ENCODE results near the gene LSM4. TPM values are rescaled to one million over a fixed set of nuclear protein-coding genes. Genes with fewer than 3 reads are reported as not detected.

Gene LSM4
- total and polyA plus RNA-seq, 2 of the 13 experiments (the other 11 are each of a cell fraction or from before 2014, with no cell fraction given) = 65.8 to 166 TPM

DNA sequence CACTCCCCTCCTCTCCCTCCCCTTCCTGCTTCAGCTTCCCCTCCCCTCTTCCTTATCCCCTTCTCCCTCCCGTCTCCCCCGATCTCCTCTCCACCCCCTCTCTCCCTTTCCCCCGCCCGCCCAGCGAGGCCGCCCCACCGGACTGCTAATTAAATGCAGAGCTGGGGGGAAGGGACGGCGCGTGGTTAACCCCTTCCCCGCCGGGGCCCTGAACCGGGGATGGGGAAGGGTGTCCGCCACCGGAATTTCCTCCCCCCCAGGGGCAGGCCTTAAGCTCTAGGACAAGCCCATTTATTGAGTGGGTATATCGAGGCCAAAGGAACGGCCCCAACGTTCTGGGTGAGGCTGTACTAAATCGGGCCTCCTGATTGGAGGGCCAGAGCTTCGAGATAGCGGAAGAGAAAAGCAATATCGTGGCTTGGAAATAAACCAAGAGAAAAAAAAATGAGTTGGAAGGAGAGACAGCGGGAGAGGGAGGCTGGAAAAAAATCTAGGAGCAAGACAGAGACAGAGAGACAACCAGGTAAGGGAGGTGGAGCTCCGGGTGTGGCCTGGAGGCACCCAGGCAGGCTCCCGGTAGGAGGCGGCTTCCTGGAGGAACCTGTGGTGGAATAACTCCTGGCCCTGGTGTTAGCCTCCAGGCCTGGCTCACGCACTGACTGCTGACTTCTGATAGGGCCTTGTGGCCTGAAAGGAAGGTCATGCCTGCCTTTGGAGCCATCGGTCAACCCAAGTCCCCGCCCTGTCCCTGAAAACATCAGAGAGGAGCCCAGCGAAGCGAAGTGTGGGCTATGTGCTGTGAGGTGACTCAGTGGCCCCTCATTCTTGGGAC lies 29.9 kb downstream of the LSM4 start (continued):
- TF ChIP-seq, protein P1, sequence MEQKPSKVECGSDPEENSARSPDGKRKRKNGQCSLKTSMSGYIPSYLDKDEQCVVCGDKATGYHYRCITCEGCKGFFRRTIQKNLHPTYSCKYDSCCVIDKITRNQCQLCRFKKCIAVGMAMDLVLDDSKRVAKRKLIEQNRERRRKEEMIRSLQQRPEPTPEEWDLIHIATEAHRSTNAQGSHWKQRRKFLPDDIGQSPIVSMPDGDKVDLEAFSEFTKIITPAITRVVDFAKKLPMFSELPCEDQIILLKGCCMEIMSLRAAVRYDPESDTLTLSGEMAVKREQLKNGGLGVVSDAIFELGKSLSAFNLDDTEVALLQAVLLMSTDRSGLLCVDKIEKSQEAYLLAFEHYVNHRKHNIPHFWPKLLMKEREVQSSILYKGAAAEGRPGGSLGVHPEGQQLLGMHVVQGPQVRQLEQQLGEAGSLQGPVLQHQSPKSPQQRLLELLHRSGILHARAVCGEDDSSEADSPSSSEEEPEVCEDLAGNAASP (CRISPR knock-in tag; IDR thresholded peaks at IDR 0.05; ENCODE audit: borderline replicate concordance) = peak; percentile 55; the same call in 1 of the 2 replicates
- TF ChIP-seq, protein P2, sequence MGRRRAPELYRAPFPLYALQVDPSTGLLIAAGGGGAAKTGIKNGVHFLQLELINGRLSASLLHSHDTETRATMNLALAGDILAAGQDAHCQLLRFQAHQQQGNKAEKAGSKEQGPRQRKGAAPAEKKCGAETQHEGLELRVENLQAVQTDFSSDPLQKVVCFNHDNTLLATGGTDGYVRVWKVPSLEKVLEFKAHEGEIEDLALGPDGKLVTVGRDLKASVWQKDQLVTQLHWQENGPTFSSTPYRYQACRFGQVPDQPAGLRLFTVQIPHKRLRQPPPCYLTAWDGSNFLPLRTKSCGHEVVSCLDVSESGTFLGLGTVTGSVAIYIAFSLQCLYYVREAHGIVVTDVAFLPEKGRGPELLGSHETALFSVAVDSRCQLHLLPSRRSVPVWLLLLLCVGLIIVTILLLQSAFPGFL (CRISPR knock-in tag; IDR thresholded peaks at IDR 0.05) = no peak
- TF ChIP-seq, protein P3, sequence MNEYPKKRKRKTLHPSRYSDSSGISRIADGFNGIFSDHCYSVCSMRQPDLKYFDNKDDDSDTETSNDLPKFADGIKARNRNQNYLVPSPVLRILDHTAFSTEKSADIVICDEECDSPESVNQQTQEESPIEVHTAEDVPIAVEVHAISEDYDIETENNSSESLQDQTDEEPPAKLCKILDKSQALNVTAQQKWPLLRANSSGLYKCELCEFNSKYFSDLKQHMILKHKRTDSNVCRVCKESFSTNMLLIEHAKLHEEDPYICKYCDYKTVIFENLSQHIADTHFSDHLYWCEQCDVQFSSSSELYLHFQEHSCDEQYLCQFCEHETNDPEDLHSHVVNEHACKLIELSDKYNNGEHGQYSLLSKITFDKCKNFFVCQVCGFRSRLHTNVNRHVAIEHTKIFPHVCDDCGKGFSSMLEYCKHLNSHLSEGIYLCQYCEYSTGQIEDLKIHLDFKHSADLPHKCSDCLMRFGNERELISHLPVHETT (CRISPR knock-in tag; conservative IDR thresholded peaks at IDR 0.05) = no peak
- no peak; the same call in 1 of the 2 replicates for TF ChIP-seq ZNF605 (CRISPR knock-in tag; IDR thresholded peaks at IDR 0.05)
- TF ChIP-seq, protein P4, sequence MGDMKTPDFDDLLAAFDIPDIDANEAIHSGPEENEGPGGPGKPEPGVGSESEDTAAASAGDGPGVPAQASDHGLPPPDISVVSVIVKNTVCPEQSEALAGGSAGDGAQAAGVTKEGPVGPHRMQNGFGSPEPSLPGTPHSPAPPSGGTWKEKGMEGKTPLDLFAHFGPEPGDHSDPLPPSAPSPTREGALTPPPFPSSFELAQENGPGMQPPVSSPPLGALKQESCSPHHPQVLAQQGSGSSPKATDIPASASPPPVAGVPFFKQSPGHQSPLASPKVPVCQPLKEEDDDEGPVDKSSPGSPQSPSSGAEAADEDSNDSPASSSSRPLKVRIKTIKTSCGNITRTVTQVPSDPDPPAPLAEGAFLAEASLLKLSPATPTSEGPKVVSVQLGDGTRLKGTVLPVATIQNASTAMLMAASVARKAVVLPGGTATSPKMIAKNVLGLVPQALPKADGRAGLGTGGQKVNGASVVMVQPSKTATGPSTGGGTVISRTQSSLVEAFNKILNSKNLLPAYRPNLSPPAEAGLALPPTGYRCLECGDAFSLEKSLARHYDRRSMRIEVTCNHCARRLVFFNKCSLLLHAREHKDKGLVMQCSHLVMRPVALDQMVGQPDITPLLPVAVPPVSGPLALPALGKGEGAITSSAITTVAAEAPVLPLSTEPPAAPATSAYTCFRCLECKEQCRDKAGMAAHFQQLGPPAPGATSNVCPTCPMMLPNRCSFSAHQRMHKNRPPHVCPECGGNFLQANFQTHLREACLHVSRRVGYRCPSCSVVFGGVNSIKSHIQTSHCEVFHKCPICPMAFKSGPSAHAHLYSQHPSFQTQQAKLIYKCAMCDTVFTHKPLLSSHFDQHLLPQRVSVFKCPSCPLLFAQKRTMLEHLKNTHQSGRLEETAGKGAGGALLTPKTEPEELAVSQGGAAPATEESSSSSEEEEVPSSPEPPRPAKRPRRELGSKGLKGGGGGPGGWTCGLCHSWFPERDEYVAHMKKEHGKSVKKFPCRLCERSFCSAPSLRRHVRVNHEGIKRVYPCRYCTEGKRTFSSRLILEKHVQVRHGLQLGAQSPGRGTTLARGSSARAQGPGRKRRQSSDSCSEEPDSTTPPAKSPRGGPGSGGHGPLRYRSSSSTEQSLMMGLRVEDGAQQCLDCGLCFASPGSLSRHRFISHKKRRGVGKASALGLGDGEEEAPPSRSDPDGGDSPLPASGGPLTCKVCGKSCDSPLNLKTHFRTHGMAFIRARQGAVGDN (CRISPR knock-in tag; IDR thresholded peaks at IDR 0.05) = peak; percentile 79
- no peak for TF ChIP-seq ZNF251 (CRISPR knock-in tag; IDR thresholded peaks at IDR 0.05)
- TF ChIP-seq NCOR1 (IDR thresholded peaks at IDR 0.05; ENCODE audit: borderline replicate concordance, low read length) = no peak
- no peak for TF ChIP-seq RCOR2 (CRISPR knock-in tag; IDR thresholded peaks at IDR 0.05)
- 0 out of 2 replicates have a peak, but pooled peaks have one; percentile 15 for TF ChIP-seq FOSL2 (CRISPR knock-in tag; IDR thresholded peaks at IDR 0.05)
- TF ChIP-seq, protein P5, sequence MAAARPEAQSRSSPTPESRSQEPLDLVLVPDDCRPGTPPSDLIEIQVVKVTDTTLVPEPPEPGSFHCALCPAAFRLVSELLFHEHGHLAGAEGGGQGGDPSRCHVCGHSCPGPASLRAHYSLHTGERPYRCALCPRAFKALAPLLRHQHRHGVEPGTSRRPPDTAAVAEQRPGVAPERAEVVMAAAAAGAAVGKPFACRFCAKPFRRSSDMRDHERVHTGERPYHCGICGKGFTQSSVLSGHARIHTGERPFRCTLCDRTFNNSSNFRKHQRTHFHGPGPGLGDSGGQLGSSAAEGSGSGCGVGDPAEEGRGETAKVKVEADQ (CRISPR knock-in tag; IDR thresholded peaks at IDR 0.05; ENCODE audit: borderline replicate concordance) = no peak
- TF ChIP-seq, protein P6, sequence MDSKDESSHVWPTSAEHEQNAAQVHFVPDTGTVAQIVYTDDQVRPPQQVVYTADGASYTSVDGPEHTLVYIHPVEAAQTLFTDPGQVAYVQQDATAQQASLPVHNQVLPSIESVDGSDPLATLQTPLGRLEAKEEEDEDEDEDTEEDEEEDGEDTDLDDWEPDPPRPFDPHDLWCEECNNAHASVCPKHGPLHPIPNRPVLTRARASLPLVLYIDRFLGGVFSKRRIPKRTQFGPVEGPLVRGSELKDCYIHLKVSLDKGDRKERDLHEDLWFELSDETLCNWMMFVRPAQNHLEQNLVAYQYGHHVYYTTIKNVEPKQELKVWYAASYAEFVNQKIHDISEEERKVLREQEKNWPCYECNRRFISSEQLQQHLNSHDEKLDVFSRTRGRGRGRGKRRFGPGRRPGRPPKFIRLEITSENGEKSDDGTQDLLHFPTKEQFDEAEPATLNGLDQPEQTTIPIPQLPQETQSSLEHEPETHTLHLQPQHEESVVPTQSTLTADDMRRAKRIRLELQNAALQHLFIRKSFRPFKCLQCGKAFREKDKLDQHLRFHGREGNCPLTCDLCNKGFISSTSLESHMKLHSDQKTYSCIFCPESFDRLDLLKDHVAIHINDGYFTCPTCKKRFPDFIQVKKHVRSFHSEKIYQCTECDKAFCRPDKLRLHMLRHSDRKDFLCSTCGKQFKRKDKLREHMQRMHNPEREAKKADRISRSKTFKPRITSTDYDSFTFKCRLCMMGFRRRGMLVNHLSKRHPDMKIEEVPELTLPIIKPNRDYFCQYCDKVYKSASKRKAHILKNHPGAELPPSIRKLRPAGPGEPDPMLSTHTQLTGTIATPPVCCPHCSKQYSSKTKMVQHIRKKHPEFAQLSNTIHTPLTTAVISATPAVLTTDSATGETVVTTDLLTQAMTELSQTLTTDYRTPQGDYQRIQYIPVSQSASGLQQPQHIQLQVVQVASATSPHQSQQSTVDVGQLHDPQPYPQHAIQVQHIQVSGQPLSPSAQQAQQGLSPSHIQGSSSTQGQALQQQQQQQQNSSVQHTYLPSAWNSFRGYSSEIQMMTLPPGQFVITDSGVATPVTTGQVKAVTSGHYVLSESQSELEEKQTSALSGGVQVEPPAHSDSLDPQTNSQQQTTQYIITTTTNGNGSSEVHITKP (CRISPR knock-in tag; IDR thresholded peaks at IDR 0.05; ENCODE audit: low read depth) = no peak
- TF ChIP-seq, protein P7, sequence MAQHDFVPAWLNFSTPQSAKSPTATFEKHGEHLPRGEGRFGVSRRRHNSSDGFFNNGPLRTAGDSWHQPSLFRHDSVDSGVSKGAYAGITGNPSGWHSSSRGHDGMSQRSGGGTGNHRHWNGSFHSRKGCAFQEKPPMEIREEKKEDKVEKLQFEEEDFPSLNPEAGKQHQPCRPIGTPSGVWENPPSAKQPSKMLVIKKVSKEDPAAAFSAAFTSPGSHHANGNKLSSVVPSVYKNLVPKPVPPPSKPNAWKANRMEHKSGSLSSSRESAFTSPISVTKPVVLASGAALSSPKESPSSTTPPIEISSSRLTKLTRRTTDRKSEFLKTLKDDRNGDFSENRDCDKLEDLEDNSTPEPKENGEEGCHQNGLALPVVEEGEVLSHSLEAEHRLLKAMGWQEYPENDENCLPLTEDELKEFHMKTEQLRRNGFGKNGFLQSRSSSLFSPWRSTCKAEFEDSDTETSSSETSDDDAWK (CRISPR knock-in tag; IDR thresholded peaks at IDR 0.05) = no peak
- no peak for TF ChIP-seq ZC3H4 (CRISPR knock-in tag; IDR thresholded peaks at IDR 0.05; ENCODE audit: borderline replicate concordance)
